Dedifferentiated amniotic fluid mesenchymal stem cell (primary cell): ENCODE data around the gene HCK.

ENCODE experiments used
- DNase-seq: peaks from one replicate; pipeline ENCODE4 v3.0.0-alpha.2; 2016; ENCODE audit errors: extremely low spot score

Gene HCK

DNA sequence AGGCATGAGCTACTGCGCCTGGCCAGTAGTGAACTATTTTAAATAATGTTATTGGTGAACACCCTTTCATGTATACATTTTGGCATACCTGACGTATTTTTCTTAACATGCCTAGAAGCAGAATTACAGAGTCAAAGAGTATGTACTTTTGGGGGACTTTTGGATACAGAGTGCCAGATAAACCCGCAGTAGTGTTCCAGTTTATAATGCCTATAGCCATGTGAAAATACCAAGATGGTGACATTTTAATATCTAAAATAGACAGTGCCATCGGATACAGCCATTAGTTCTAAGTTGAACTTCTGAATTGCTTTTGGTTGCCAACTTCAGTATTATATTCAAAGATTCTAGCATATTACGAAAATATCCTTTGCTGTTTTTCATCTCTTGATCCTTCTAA, 77.8 kb downstream of the HCK start:
- no peak for DNase-seq

DNA sequence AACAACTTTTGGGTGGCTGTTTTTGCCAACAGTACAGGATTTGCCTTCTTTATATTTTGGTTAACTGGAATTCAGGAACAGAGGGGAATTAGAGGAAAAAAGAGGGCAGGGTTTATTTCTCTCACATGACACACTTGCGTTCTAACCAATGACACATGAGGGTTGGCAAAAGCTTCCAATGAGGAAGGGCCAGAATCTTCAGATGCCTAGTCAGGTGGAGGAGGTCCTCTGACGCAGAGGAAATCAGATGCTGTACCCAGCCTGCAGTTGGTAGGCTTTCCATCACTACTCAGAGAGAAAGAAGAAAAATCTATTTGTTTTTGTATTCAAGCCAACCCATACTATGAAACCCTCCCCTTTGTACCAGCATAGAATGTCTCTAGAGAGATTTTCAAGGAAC, 78.3 kb downstream of the HCK start:
- no peak for DNase-seq

DNA sequence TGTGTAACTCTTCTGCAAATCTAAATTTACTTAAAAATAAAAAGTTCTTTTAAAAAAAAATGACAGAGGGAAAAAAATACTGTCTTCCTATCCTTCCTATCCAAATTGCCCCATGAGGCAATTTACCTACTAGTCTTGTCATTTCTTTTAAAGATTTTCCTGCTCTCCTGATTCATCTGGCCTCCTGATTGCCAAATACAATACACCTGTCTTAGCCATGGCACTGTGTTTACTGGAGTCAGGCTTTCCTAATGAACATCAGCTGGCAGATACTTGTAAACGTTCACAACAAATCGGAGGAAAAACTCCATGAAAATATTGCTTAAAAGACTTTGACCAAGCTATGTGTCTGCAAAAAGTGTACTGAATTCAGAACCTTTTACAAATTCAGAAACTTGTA, 78.9 kb downstream of the HCK start:
- DNase-seq, result no peak

DNA sequence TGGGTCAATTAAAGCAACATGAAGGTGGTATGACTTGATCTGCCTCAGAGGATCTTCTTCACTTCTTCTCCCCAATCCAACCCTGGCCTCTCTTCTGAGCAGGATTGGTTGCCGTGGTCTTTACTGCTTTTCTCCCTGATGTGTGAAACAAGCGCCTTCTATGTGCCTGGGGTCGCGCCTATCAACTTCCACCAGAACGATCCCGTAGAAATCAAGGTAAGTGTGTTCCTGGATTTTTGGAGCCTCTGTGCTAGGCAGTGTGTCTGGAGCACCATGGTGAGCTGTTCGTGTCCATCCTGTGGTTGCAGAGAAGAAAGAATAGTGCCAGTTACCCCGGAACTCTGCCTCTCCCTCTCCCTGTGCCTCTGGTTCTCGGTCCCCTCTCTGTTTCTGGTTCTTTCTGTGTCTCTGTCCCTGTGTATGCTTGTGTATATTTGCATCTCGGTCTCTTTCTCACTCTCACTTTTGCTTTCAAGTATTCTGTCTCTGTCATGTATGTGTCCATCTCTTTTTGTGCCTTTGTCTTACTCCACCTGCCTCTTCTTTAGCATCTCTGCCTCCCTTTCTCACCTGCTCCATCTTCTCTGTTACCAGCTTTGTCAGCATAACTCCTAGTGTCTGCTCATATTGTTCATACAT, 81.0 kb downstream of the HCK start:
- no peak for DNase-seq

DNA sequence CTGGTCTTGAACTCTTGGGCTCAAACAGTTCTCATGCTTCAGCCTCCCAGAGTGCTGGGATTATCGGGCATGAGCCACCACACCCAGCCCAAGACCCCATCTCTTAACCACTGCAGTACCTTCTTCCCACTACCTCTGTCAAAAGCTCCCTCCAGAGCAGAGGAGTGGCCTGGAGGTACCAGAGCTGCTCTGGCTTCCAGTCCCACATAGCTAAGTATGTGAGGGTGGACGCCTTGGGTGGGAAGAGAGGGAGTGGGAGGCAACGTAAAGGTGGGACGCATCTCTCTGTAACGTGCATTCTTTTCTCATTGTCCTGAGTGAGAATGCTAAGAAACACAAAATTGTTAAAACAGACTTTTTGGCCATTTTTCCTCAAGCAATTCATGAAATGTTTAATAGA, 82.0 kb downstream of the HCK start:
- DNase-seq, result no peak

DNA sequence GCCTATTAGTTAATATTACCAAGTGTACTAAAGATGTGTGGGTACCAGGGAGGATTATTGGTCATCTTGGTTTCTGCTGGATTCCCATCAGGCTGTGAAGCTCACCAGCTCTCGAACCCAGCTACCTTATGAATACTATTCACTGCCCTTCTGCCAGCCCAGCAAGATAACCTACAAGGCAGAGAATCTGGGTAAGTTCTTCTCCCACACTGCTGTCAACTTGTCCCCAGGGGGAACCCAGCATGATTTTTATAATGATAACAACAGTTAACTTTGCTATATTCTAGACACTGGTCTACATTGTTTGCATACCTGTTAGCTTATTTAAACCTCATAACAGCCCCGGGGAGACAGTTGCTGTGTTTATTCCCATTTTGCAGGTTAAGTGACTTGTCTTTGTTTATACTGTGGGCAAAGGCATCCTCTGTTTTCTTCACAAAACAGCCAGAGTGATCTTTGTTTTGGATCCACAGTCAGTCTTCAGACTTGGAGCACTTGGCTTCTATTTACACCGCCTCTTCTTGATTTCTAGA, 84.0 kb downstream of the HCK start:
- no peak for DNase-seq

DNA sequence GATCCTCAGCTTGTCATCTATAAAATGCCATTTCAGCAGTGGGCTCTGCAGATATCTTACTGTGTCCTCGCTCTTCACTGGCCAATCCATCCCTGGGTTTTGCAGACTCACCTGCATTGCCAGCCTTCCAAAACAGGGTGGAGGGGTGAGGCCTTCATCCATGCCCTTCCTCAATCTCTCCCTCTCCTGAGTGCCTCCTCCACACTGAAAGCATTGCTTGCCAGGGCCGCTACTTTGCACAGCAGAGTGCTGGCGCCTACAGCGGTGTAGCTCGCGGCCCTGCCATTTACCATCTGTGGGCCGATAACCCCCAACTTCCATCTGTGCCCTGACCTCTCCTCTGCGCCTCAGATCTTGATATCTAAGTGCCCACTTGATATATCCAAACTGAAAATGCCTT, 86.9 kb downstream of the HCK start:
- no peak for DNase-seq

DNA sequence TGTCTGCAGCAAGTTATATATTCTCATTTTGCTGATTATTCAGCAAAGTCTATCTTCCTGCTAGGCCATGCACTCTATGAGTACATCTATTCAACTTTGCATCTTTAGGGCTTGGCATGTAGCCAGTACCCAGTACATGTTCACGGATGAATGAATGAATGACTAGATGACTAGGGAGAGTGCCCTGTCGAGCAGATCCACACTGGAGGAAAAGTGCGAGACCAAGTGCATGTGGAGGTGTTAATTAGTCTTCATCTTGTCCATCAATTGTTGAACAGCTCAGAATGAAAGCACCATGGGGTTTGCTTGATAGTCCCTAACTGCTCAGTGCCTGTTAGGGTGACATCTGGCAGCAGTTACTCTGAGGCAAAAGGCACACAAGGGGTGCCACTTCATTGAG, 87.9 kb downstream of the HCK start:
- DNase-seq, result no peak

DNA sequence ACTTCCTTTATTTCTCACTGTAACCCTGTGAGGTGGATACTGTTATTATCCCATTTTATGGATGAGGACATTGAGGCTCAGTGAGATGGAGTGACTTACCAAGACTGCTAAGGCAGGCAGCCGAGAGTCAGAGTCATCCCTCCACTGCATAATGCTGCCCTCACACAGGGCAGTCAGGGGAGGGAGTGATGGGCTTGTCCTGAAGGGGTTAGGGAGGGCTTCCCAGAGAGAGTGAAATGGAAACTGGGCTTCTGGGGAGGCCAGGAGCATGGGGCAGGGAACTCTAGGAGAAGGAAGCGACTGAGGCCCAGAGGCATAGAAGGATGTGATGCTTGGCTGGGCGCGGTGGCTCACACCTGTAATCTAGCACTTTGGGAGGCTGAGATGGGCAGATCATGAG, 88.6 kb downstream of the HCK start:
- no peak for DNase-seq

DNA sequence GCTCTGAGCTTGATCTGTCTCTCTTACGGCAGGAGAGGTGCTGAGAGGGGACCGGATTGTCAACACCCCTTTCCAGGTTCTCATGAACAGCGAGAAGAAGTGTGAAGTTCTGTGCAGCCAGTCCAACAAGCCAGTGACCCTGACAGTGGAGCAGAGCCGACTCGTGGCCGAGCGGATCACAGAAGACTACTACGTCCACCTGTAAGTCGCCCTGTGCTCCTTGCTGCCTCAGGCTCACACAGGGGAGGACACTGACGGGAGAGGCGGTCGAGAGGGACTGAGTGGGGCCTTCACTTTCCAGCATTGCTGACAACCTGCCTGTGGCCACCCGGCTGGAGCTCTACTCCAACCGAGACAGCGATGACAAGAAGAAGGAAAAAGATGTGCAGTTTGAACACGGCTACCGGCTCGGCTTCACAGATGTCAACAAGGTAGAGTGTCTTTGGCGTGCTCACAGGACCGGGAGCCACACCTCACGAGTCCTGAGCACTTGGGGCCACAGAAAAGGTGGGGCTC, 89.5 kb downstream of the HCK start:
- DNase-seq, result no peak

DNA sequence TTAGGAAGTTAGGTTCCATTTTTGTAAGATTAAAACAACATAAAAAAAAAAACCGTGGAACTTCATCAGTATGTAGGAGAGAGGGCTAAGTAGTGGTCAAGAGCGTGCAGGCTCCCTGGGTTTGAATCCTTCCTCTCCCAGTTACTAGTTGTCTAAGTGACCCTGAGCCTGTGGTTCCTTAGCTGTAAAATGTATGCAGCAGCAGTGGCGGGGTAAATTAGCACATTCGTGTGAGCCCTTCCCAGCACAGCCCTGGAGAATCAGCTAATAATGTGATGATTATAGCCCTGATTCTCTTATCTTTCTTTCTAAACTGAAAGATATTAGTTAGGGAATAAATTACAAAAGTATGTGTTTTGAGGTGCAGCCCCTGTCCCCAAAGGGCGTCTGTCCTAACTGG, 90.0 kb downstream of the HCK start:
- no peak for DNase-seq

DNA sequence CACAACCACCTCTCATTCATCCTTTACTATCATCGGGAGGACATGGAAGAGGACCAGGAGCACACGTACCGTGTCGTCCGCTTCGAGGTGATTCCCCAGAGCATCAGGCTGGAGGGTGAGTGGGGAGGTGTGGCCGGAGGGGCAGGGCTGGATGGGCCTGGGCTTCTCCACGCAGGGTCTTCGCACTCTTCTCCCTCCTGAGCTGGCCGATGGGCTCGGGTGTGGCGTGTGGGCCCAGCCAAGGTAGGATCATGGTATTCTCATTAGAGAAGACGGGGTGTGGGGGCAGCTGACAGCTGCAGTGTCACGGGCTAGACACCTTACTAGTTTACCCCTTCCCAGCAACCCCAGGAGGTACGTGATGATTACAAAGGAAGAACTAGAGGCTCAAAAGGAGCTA, 90.9 kb downstream of the HCK start:
- no peak for DNase-seq

DNA sequence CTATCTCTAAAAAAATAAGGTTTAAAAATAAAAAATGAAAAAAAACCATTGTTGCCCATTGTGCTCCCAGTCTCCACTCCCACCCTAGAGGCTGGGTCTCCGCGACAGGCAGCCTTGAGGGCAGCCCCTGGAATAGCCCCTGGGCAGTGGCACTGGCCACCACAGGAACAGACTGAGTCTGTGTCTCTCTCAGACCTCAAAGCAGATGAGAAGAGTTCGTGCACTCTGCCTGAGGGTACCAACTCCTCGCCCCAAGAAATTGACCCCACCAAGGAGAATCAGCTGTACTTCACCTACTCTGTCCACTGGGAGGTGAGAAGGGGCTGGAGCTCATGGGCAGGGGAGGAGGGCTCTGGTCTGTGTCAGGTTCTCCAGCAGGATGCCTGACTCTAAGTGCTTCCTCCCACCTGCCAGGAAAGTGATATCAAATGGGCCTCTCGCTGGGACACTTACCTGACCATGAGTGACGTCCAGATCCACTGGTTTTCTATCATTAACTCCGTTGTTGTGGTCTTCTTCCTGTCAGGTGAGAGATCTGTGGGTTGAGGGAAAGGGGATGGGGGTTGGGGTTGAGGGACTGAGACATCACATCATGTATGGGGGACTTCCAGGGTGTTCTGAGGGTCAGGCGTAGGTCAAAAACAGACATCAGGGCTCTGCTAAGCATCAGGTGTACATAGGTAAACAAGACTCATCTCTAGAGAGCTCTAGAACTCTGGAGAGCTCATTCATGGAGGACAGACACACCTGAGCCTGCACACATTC, 93.0 kb downstream of the HCK start:
- DNase-seq, result no peak

DNA sequence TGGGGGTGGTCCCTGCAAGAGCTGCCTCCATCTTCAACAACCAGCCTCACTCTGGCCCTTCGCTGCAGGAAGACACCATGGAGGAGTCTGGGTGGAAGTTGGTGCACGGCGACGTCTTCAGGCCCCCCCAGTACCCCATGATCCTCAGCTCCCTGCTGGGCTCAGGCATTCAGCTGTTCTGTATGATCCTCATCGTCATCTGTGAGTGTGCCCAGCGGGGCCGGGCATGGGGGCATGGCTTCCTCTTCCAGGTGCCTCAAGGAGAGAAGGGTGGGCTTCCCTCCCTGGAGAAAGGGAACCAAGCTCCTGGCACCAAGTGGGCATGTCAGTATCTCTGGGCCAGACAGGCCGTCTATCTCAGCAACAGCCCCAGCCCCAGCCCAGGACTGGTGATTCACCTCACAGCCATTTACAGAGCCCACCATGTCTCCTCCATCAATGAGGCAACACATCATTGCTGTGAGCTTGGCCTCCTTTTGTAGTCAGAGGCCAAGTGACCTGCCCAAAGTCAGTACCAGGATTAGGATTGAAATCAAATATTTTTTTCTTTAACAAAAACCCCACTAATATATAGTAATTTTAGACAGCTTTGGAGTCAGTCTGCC, 97.6 kb downstream of the HCK start:
- DNase-seq, result no peak

DNA sequence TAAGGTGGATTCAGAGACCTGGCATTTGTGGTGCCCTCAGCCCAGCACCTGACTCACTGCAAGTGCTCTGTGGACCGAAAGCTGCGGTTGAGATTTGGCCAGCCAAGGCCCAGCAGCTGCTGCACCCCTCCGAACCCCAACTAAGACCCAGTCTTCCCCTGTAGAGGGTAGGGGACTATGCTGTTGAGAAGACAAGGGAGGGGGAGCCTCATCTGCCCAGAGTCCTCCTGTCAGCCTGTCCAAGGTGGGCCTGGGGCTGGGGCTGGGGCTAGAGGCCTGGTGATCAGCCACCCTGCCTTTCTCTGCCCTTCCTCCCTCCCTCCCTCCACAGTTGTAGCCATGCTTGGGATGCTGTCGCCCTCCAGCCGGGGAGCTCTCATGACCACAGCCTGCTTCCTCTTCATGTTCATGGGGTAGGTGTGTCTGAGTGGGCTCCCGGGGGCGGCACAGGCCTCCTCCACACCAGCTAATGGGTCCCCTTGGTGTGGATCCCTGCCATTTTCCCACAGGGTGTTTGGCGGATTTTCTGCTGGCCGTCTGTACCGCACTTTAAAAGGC, 98.3 kb downstream of the HCK start:
- DNase-seq, result no peak
